H1 (cell line): Measurements from ENCODE around the gene RTN4RL2. TPM values are rescaled to one million over a fixed set of nuclear protein-coding genes. Genes with fewer than 3 reads are reported as not detected.

Source experiments
- CBX5 ChIP-seq: fragments of 300-800, 300-1000 bp; sonication (generic); IDR thresholded peaks from 2 replicates; pipeline ENCODE4 v1.7.1; 2016; ENCODE audit warnings: antibody characterized with exemption, low read length, low read depth
- HDAC6 ChIP-seq: IDR thresholded peaks from one replicate; pipeline ENCODE4 v1.7.1; 2012; ENCODE audit warnings: low read depth, mild to moderate bottlenecking, inconsistent platforms, low read length, moderate library complexity
- JUND ChIP-seq: IDR thresholded peaks from 2 replicates; pipeline ENCODE4 v1.6.1; 2011; ENCODE audit warnings: mild to moderate bottlenecking, improper control_type of control experiment, low read length
- KDM5A ChIP-seq: fragments of 200-600 bp; IDR thresholded peaks from 2 replicates; pipeline ENCODE4 v1.7.1; 2012; ENCODE audit warnings: mild to moderate bottlenecking, low read length, inconsistent platforms, mixed read lengths
- NANOG ChIP-seq: IDR thresholded peaks from 2 replicates; pipeline ENCODE4 v1.6.1; 2011; ENCODE audit warnings: low read length, low read depth, mild to moderate bottlenecking, inconsistent platforms; ENCODE audit not compliant: insufficient read depth, poor library complexity, severe bottlenecking
- SIX5 ChIP-seq: IDR thresholded peaks from 2 replicates; pipeline ENCODE4 v1.6.1; 2011; ENCODE audit warnings: mild to moderate bottlenecking, low read depth, low read length
- USF2 ChIP-seq: IDR thresholded peaks from 2 replicates; pipeline ENCODE4 v1.6.1; 2011; ENCODE audit warnings: low read length, improper control_type of control experiment
- polyA plus RNA-seq, 7 experiments: library from polyadenylated mRNA; depleted of rRNA in 3 of 7; stranded (reverse) in 5 of 7; unstranded in 2 of 7; fragments of >200 nt in 5 of 7; fragments of 200-250 nt in 2 of 7; gene quantifications; 1 replicate in 5 of 7; 2 replicates in 1 of 7; 4 replicates in 1 of 7; pipeline versions ENCODE4 v1.2.1 to v1.2.3, GENCODE V29; 2011 to 2013; ENCODE audit warnings: missing spikeins in 2 of 7, mixed read lengths in 2 of 7
- total RNA-seq: library from RNA; stranded (reverse); fragmentation: NEBNext Ultra II Directional; extraction: Animal tissue kit (Norgen Biotek cat#: 25700); gene quantifications from 2 replicates; pipeline ENCODE4 v1.2.1, GENCODE V29; 2021

The RTN4RL2 gene
- total and polyA plus RNA-seq, 2 of the 8 experiments (the other 6 are each of a cell fraction or from before 2014, with no cell fraction given): 11.4 to 23.7 TPM

- no peak for TF ChIP-seq USF2
- no peak for TF ChIP-seq KDM5A
- TF ChIP-seq NANOG: no peak
- TF ChIP-seq SIX5: no peak
- TF ChIP-seq HDAC6: no peak
- TF ChIP-seq JUND: no peak
- no peak for TF ChIP-seq CBX5
- TF ChIP-seq, all 59 proteins: peak for 0
Observed at GRCh38 chr11:57413681-57414080, 46.6 kb upstream of the RTN4RL2 start (continued).
